A204.1 (cell line): ENCODE results near the gene BTBD7.

Experiments
- FAIRE-seq: peaks from 2 replicates; lab custom pipeline; 2012; peaks lifted over from hg19 to GRCh38; lab: Jason Lieb, UNC

Gene BTBD7

DNA sequence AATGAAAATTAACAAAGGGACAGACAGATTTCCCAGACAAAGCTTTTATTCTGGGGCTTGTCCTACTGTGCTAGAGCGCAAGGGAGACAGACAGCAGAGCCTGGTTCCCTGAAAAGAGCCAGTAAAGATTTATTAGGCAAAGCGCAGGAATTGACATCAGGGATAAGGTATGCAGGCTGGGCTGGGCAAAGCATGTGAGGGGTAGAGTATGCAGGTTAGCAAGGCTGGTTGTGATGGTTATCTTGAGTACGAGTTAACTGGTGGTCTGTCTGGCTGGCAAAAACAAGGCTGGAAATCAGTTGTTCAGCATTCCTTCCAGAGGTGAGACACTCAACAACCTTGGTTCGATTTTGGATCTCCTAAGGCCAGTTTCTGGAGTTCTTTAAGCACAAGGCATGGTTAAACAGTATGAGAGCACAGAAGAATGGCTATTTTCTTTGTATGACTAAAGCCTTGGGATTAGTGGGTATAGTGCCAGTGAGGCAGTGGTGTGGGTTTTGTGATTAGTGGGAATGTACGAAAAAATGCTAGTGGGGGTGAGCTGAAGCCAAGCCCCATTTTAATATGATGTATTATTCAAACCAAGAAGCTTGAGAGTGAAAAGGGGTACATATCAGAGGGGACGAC, 30.9 kb downstream of the BTBD7 start:
- no peak for FAIRE-seq

DNA sequence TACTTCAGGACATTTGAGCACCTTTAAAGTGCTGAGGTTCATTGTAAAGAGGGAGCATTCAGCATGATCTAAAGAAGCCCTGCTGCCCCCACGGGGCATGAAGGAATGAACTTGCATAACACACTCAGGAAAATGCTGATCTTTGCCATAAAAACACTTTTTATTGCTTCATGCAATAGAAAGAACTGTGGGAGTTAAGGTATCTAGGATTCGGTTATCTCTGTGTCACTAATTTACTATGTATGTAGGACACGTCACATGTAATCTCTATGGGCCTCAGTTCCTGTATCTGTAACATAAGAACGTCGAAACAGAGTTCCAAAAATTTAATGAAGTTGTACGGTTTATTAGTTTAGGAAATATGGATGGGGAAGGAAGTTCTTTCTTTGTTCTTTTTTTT, 33.0 kb downstream of the BTBD7 start:
- FAIRE-seq: no peak

DNA sequence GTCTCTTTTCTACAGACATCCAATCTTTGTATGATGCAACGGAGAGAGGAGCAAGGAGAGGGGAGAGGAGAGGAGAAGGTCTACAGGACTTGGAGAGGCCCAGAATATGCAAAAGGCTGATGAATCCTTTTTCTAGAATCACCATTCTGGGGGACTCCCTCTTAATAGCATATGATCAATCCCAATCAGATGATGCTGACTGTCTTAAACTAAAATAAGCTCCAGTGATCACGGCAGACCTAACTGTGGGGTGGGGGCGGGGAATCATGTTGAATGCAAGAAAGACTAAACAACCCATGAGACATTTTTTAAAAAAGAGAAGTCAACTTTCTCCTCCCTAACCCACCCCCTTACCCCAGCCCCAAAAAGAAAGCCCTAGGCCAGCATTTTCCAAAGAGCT, 33.4 kb downstream of the BTBD7 start:
- no peak for FAIRE-seq

DNA sequence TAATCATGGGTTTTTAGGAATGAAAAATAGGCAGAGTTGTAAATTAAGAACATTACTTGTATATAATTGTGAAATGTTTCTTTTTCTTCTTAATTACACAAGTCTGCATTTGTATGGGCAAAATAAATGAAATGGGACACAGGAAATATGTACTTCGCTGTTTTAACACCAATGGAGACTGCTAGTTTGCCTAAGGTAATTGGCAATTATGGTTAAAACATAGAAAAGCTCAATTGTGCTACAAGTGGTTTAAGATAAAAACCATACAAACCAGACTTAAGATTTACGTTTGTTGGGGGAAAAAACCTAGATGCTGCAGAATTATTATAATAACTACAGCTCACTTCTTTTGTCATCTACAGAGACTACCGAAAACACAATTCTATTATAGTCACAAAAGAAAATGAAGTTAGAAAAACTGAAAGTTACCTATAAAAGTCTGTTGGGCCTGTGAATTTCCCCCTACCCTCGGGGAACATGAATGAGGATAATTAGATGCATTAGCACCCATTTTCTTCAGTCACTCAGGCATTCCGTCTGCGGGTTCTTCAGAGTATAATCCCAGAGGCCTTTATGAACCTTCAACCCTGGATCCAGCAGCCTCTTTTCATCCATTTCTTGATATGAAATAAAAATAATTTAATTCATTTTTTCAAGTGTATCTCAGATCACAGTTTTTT, 37.2 kb downstream of the BTBD7 start:
- FAIRE-seq: no peak

DNA sequence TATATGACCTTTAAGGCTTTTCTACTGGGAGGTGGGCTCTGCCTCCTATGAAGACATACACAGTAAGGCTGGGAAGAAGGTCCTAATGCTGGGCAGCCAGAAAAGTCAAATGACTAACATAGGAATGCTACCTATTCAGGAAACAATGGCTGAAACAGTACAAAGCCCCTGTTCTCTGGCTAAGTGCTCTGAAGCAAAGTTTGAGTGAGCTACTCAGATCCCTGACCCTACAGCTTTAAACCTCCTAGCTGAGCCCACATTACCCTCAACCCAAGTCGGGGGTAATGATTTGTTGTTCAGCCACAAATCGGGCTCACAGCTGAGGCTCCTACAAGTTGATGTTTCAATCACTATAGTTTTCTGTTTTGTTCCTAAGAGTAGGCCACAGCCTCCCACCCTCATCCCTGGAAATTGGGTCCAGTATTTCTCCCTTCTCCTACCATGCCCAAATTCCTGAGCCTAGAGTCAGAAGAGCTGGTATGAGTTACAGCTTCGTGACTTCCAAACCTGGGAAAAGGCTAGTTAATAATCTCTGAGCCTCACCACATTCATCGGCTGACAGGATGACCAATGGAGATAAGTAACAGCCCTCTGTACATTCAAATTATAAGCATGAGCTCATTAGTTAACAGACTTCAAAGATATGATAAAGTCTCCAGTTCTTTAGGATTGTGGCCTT, 46.5 kb downstream of the BTBD7 start:
- no peak for FAIRE-seq

DNA sequence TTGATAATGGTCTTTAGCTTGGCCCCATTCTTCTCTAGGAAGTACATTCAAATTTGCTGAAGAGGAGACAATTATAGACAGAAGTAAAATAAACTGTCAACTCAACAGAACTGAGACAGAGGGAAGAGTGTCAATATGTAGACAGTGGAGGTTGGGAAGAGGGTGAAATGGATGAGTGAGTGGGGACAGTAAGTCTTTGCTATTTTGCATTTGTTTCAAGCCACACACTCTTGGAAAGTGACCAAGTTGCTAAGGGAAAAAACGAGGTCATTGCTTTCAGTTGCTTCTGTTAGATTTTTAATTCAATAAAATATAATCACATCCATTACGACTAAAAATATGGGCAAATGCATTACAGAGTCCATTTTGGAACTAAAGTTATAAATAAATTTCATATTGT, 47.8 kb downstream of the BTBD7 start:
- FAIRE-seq: no peak

DNA sequence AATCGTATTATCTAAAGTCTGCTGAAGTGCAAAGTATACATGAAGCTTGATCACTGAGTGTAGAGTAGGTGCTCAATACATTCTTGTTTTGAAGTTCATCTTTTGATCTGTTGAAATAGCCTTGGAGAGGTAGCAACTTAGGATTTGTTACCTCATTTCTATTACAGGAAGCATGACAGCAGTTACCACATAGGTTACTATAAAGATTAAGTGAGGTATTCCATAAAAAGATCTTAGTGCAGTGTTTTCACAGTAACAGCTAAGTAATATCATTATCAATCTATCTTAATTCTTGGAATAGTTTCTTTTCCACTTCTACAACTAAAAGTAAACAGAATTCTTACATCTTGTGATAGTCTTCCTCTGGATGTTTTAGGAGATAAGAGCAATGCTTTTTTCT, 50.9 kb downstream of the BTBD7 start:
- FAIRE-seq: no peak

DNA sequence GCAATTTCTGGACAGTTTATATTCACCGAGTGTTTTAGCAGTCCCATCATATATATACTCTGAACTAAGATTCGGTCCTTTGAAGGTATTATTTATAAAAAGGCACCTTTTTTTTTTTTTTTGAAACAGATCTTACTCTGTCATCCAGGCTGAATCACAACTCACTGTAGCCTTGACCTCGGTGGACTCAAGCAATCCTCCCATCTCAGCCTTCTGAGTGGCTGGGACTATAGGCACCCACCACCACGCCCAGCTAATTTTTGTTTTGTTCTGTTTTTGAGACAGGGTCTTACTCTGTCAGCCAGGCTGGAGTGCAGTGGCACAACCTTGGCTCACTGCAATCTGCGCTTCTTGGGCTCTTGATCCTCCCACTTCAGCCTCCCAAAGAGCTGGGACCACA, 52.1 kb downstream of the BTBD7 start:
- no peak for FAIRE-seq

DNA sequence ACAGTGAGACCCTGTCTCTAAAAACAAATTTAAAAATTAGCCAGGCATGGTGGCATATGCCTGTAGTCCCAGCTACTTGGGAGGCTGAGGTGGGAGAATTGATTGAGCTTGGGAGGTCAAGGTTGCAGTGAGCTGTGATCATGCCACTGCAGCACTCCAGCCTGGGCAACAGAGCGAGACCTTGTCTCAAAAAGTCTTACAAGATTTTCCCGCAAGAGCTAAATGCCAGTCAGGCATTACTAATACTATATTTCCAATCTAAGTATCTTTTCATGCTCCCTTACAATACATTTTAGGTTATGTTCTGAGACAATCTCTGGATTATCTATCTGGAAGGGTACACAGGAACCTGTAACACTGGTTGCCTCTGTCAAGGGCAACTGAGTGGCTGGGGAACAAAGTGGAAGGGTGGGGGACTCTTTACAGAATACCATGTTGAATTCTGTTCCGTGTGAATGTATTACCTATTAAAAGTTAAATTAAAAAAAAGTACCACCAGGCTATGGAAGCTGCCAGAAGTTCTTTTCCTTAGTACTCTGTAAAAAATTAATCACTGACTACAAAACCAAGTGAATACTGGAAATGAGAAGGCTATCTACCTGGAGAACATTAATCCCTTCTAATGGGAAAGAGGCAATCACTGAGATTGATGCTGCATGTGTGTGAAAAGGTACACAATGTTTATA, 56.7 kb downstream of the BTBD7 start:
- no peak for FAIRE-seq

DNA sequence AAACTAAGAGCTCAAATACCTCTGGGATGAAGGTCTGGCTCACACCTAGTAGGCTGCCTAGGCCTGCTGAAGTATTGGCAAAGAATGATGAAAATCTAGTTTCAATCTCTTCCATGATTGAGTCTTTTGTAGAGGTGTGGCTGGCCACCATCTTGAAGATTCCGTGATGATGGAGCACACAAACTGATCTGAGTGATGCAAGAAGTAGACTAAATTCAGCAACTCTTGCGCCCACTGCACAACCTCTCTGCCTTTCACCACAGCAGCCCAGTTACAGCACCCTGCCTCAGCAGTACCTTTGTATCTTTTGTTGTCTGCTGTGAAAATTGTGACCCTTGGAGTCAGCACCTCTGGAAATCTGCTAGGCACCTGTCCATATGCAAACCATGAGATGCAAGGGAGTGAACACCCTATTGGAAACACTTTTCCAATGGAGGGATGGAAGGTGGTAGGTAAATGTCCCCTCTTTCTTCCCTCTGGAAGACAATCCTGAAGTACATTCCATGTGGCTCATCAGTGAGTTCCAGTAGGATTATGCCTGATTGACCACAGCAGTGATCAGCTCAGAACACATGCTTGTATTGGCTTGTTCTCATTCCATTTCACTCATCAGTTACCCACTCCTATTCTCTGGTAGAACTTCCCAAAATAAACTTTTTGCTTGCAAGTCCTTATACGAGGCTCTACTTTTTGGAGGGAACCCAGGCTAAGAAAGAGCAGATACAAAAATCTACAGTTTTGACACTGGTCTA, 58.6 kb downstream of the BTBD7 start:
- no peak for FAIRE-seq

DNA sequence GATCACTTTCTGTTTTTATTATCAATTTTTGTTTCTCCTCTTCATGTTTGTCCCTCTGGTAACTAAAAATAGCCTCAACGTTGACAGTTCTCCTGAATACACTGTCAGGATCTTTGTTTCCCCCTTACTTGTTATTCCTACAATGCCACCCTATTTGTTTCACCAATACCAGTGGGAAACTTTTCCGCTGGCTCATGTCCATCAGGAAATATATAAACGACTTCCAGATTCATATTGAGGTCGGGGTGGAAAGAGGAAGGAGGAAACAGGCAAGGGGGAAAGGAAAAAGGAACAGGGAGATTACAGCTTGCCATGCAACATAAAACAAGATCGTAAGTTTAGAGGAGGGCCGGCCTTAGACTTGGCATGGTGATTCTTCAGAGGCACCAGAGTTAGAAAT, 61.7 kb downstream of the BTBD7 start:
- no peak for FAIRE-seq

DNA sequence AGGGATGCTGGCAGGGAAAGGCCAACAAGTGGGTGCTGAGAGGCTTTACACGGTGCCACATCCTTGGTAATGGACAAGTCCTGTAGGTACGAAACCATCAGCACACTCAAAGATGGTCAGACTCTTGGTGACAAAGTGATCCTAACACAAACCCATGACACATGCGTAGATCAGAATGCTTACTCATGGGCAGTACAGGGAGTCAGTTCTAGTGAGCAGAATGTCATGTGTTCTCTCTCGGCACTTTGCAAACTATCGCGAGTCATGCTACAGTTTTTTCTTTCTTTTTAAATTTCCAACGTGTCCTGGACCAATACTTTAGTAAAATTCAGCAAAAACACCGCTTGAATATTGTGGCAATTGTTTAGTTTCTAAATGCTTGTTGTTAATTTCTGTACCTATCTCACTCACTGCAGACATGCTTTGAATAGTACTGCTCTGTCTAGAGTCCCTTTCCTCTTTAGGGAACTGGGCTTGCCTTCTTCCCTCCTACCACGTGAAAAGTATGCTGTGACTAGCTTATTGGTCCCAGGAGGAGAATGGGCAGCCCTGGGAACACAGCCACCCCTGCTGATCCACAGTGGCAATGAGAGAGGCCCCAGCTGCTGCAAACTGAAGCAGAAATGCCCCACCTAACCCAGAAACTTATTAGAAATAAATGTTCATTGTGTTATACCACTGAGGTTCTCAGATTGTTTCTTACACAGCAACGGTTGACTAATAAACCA, 63.3 kb downstream of the BTBD7 start:
- no peak for FAIRE-seq

DNA sequence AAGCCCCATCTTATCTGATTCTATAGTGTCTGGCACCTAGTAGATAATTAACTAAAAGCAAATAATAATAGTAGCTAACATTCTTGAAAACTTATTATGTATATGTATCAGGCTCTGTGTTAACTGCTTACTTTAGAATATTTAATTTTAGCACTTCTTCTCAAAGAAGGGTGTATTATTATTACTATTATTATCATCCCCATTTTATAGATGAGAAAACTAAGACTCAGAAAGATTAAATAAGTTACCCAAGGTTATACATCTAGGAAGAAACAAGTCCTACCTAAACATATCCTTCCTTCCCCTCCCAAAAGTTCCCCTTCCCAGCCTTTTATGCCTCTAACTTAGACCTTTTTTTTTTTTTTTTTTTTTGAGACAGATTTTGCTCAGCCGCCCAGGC, 64.4 kb downstream of the BTBD7 start:
- FAIRE-seq: no peak

DNA sequence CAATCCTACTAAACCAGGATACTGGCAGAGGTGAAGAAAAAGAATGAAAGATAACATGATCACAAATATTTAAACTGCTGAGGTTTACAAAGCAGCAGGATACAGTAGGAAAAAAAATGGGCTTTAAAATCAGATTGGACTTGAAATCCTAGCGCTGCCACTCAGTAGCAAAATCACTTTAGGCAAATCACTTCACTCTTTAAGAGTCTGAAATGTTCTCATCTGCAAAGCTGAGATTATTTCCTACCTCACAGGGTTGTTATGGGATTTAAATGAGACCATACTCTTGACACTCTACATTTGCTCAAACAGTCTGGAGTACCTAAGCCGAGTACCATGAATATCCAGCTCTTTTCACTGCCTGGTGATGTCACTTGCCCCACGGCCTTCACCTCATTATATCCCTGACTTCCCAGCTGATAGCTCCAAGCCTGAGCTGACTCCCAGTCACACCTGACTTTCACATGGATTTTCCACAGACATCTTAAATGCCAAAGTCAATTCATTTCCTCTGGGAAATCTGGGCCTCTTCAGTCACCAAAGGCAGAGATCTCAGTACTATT, 65.6 kb downstream of the BTBD7 start:
- no peak for FAIRE-seq

DNA sequence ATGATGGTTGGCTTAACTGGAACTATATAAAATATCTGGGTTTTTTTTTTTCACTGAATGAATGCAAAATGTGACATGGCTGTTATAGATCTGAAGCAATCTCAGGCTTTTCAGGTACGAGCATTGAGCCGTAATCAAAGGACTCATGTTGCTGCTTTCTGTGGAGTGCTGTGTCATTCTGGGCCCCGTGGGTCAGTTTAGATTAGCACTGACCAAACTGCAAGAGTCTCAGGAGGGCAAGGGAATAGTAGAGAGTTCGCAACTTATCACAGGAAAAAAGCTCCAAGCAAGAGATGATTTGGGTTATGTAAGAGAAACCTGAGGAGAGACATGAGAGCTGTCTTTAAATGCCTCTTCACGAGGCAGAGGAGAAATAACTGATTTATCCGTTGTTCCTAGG, 66.7 kb downstream of the BTBD7 start:
- FAIRE-seq: no peak

DNA sequence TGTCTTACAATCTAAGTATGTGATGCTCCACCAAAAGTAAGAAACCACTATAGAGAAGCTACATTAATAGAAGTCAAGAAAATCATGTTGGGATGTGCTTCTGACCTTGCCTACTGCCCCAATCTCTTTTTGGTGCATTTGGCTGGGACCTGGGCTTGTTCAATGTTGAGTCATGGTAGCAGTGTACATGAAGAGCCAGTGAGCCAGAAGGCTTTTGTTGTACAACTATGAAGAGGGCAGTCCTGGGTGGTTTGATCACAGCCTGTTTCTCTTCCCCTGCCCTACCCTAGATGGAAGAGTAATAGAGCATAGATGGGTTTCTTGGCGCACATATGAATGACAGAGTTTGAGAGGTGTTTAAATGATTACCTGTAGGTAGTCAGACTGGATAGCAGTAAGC, 69.4 kb downstream of the BTBD7 start:
- FAIRE-seq: no peak

DNA sequence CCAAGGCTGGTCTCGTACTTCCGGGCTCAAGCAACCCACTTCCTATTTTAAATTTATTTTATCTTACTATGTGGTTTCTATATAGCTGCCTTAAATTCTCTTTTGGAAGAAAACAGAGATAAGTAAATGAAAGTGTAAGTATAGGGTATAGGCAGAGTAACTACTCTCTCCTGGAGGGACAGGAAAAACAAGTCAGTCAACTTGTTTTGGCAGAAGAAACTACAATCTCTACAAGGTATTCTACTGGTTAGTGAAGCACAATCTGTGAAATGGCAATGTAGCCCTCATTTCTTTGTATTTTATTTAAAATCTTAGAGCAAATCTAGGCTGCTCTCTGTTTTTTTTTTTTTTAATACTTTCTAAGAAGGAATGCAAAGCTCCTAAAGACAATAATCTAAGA, 70.4 kb downstream of the BTBD7 start:
- no peak for FAIRE-seq

DNA sequence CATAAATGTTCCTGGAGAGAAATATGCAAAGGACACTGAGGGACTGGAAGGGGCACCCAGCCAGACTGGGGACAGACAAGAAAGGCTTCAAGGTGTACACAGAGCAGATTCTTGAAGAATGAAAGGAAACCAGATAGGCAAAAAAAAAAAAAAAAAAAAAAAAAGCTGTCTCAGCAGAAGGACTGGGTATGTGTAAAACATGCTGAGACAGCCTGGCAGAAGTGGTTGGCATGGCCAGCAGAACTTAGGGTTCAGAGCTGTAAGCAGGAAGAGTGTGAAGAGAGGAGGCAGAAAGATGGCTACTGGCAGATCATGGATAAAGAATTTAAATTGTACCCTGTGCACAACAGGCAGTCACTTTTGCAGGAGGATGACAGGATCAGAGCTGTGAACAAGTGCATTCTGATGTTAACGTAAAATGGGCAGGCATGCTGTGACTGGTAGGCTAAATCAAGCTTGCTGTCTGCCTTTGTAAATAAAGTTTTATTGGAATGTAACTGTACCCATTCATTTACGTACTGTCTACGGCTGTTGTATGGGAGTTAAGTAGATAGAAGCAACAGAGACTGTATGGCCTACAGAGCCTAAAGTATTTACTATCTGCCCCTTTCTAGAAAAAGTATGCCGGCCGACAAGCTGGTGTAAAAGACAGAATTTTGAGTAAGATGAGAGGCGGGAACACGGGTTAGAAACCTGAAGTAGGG, 83.6 kb downstream of the BTBD7 start:
- FAIRE-seq: no peak

DNA sequence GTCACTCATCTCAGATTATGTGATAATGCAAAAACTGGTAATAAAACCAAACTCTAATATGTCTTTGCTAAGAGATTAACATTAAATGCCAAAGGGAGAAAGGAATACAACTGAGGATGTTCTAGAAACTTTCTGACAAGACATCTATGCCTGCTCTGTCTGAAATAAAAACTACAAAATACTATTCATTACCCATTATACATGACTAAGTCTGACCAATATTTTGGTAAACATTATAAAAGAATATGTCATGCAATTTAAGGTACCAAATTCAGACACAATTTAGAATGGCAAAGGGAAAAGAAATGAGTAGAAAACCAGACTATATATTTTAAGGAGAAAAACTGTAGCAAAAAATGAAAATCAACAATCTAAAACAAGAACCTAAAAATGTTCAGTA, 86.3 kb downstream of the BTBD7 start:
- no peak for FAIRE-seq

DNA sequence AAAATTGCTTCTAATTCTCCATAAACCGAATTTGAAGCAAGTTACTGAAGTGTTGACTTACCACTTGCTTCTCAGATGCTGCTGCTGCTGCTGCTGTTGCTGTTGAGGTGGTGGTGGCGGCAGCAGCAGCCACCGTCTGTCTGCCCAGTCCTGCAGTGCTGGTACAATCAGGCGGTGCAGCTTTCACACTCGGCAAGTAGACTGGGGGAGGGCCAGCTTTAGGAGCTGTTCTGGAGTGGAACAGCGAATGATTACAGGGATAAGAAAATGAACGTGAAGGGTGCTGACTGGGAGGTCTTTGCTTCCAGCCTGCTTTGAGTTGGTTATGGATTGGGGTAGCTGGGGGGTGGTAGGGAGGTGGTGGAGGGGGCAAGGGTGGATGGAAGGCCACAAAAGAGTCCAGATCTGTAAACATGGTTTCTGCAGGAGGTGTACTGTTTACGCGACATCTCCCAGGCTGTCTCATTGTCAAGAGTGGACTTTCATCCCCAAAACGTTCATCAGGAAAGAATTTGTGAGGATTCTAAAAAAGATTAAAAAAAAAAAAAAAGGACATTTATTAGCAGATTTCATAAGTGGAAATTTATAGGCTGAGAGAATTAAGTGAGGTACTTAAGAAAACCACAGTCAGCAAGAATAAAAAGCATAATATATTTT, 86.9 kb downstream of the BTBD7 start:
- no peak for FAIRE-seq

DNA sequence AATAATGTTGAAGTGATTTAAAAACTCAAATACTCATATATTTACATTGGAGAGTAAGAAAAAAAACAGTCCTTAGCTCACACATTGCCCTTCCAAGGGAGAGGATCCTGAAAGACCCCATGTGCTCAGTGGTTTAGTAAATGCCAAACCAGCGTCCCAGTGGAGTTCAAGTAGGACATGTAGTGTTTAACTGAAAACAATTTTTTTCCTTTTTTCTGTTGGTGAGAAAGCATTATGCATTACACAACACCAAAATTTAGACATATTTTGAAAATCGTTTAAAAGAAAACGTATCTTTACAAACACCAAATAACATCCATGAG, 92.2 kb downstream of the BTBD7 start:
- no peak for FAIRE-seq
